Measurements from ENCODE around the gene HTATIP2.

DNA sequence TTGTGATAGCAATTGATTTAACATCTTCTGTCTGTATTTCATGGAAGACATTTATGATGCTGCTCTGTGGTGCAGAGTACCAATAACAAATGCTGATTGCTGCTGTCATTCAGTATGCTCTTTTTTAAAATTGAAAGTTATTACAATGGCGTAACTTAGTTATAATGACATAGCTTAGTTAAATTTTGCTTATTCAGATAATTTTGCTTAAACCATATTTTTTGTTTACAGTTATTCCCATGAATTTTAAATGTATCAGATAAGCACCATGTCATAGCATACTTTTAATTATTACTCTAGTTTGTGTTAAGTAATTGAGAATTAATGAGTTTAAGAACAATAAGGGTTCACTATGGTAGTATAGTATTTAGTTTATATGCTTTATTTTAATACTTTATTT, 39.5 kb downstream of the HTATIP2 start:
- TF ChIP-seq, protein P1, sequence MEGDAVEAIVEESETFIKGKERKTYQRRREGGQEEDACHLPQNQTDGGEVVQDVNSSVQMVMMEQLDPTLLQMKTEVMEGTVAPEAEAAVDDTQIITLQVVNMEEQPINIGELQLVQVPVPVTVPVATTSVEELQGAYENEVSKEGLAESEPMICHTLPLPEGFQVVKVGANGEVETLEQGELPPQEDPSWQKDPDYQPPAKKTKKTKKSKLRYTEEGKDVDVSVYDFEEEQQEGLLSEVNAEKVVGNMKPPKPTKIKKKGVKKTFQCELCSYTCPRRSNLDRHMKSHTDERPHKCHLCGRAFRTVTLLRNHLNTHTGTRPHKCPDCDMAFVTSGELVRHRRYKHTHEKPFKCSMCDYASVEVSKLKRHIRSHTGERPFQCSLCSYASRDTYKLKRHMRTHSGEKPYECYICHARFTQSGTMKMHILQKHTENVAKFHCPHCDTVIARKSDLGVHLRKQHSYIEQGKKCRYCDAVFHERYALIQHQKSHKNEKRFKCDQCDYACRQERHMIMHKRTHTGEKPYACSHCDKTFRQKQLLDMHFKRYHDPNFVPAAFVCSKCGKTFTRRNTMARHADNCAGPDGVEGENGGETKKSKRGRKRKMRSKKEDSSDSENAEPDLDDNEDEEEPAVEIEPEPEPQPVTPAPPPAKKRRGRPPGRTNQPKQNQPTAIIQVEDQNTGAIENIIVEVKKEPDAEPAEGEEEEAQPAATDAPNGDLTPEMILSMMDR (IDR thresholded peaks at IDR 0.05) = no peak
- TF ChIP-seq ZFX (IDR thresholded peaks at IDR 0.05; ENCODE audit: borderline replicate concordance) = no peak

All from 22Rv1 (cell line).